Body of pancreas (tissue), 4 donors: ENCODE measurements around the gene TTLL9. TPM values are rescaled to one million over a fixed set of nuclear protein-coding genes. Genes with fewer than 3 reads are reported as not detected.

Source experiments
- ATAC-seq: fragments of 150-250 bp; one replicate; pipeline ENCODE4 v1.9.1; 2016
- DNase-seq, 4 donors: peaks; one replicate each; pipeline ENCODE4 v3.0.0-alpha.2; 2019
- H3K27ac ChIP-seq, 4 donors: fragments of 200-600 bp; sonication (generic); 1 replicate in 3 of 4; 2 replicates in 1 of 4; pipeline versions ENCODE4 v1.5.1 to v1.6.1; 2016 to 2019; ENCODE audit warnings: mild to moderate bottlenecking in 1 of 4, mixed read lengths in 1 of 4, moderate library complexity in 1 of 4
- H3K27me3 ChIP-seq, 2 donors: fragments of 200-600 bp; sonication (generic); one replicate each; pipeline ENCODE4 v1.6.0; 2016; ENCODE audit warnings: mild to moderate bottlenecking in 1 of 2
- H3K36me3 ChIP-seq, 2 donors: fragments of 200-600 bp; sonication (generic); replicated peaks in 1 of 2; 2 replicates each; pipeline ENCODE4 v1.5.1; 2016; ENCODE audit warnings: low read depth in 2 of 2; ENCODE audit not compliant: insufficient read depth in 1 of 2
- H3K4me1 ChIP-seq: fragments of 200-600 bp; sonication (generic); one replicate; pipeline ENCODE4 v1.6.0; 2016
- H3K4me3 ChIP-seq, 2 donors: fragments of 200-600 bp; sonication (generic); 1 replicate in 1 of 2; 2 replicates in 1 of 2; pipeline ENCODE4 v1.5.1; 2016 to 2019
- H3K9me3 ChIP-seq, 3 donors: fragments of 200-600 bp; sonication (generic); 1 replicate in 2 of 3; 2 replicates in 1 of 3; pipeline ENCODE4 v1.5.1; 2016
- POLR2A ChIP-seq, 3 donors: fragments of 450-650 bp; IDR thresholded peaks; one replicate each; pipeline ENCODE4 v1.6.1; 2016; ENCODE audit warnings: antibody characterized with exemption in 3 of 3, mild to moderate bottlenecking in 2 of 3
- WGBS, 2 donors: methylation state at CpG; one replicate each; pipeline ENCODE4 v1.1.5; 2017; 5-methylcytosine and 5-hydroxymethylcytosine counted together
- intact Hi-C: fragments of 100-400 bp; cut with DNase I; formaldehyde crosslinking; loops from one replicate; pipeline ENCODE4 v1.15.1; 2023
- total RNA-seq, 2 donors: library from RNA; depleted of rRNA; stranded (reverse); fragments of >200 nt; gene quantifications; one replicate each; pipeline ENCODE4 v1.1.0, GENCODE V29; 2016
- TF ChIP-seq, protein P1 (sequence below), 7 experiments: fragments of 450-650 bp in 4 of 7; fragments of 200-600 bp in 3 of 7; sonication (generic) in 3 of 7; IDR thresholded peaks; one replicate each; pipeline ENCODE4 v1.5.1; 2016 to 2019; ENCODE audit warnings: antibody characterized with exemption in 7 of 7

Gene TTLL9
- total RNA-seq, 2 donors from 2014 or later, result 0.52 to 0.99 TPM

GRCh38 chr20:31857861-31858759 lies 12.3 kb upstream of the TTLL9 start:
- intact Hi-C loops, result loop anchor here (10.0 kb wide), 1 partner anchor 177 kb away; no protein-coding TSS in a partner anchor
- WGBS, 2 donors, result 63 to 69% methylated on average over 8 to 13 of the region's 15 CpGs
- Histone ChIP-seq H3K36me3 (no peaks in the 10 kb centered on the region), H3K4me3 (no peak overlapping the region), H3K27ac (no peak overlapping the region), H3K4me1 (peaks cover 19% of the 10 kb centered on the region), H3K27me3 (no peaks in the 10 kb centered on the region), H3K9me3 (no peaks in the 10 kb centered on the region)
- ATAC-seq, result no peak
- TF ChIP-seq POLR2A (IDR thresholded peaks at IDR 0.05), result no peak
- TF ChIP-seq, protein P1, sequence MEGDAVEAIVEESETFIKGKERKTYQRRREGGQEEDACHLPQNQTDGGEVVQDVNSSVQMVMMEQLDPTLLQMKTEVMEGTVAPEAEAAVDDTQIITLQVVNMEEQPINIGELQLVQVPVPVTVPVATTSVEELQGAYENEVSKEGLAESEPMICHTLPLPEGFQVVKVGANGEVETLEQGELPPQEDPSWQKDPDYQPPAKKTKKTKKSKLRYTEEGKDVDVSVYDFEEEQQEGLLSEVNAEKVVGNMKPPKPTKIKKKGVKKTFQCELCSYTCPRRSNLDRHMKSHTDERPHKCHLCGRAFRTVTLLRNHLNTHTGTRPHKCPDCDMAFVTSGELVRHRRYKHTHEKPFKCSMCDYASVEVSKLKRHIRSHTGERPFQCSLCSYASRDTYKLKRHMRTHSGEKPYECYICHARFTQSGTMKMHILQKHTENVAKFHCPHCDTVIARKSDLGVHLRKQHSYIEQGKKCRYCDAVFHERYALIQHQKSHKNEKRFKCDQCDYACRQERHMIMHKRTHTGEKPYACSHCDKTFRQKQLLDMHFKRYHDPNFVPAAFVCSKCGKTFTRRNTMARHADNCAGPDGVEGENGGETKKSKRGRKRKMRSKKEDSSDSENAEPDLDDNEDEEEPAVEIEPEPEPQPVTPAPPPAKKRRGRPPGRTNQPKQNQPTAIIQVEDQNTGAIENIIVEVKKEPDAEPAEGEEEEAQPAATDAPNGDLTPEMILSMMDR (IDR thresholded peaks at IDR 0.05), result no peak
- no peak for DNase-seq

- Histone ChIP-seq H3K27ac (no peak overlapping the region), H3K4me3 (no peak overlapping the region), H3K36me3 (no peaks in the 10 kb centered on the region), H3K9me3 (no peaks in the 10 kb centered on the region), H3K4me1 (peaks cover 19% of the 10 kb centered on the region), H3K27me3 (no peaks in the 10 kb centered on the region)
- intact Hi-C loops, result loop anchor here (10.0 kb wide), 1 partner anchor 176 kb away; no protein-coding TSS in a partner anchor
- TF ChIP-seq, protein P1 (IDR thresholded peaks at IDR 0.05), result no peak
- no peak for TF ChIP-seq POLR2A (IDR thresholded peaks at IDR 0.05)
- 29 to 32% methylated on average over 3 of the region's 3 CpGs for WGBS, 2 donors
- DNase-seq (no peak), ATAC-seq (no peak)
Measured at GRCh38 chr20:31858760-31859083, 11.7 kb upstream of the TTLL9 start.

DNA sequence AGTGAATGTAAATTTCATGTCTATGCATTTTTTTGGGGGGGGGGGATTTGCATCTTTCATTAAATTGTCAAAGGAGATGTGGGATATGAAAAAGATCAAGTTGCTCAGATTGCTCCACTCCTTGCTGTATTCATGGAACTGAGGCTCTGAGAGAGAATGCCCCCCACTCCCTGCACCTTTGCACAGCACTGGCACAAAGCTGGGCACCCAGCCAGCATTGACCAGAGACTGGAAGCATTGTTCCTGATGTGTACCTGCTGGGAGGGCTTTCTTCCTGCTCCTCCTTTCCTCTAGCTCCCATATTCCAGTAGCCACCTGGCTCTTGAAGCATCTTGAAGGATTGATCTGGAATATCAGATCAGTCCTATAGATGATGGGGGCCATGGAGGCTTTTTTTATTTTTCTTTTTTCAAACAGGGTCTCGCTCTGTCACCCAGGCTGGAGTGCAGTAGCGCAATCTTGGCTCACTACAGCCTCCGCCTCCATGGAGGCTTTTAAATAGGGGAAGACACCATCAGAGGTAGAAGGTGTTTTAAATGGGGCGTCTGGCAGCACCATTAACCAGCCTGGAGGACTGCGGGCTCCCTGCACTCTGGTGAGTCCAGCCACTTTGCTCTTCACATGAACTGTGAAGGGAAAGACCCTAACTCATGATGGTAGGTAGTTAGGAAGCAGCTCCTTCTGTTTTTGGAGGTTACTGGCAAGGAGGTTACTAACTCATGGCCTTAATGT lies 11.0 kb upstream of the TTLL9 start:
- H3K4me3 ChIP-seq, result no peak overlapping the region
- TF ChIP-seq POLR2A (IDR thresholded peaks at IDR 0.05), result no peak
- TF ChIP-seq, protein P1 (IDR thresholded peaks at IDR 0.05), result no peak
- no peak for ATAC-seq
- no peaks in the 10 kb centered on the region for H3K9me3 ChIP-seq
- no peaks in the 10 kb centered on the region for H3K36me3 ChIP-seq
- H3K27me3 ChIP-seq, result no peaks in the 10 kb centered on the region
- no peak for DNase-seq
- peaks cover 19% of the 10 kb centered on the region for H3K4me1 ChIP-seq
- no peak overlapping the region for H3K27ac ChIP-seq
- 76 to 83% methylated on average over 5 of the region's 5 CpGs for whole genome bisulfite sequencing, 2 donors
- intact Hi-C loops, result loop anchor here (10.0 kb wide), 1 partner anchor 175 kb away; no protein-coding TSS in a partner anchor

GRCh38 chr20:31859998-31860380 lies 10.4 kb upstream of the TTLL9 start:
- intact Hi-C loops, result loop anchor here (10.0 kb wide), 1 partner anchor 175 kb away; no protein-coding TSS in a partner anchor
- 42 to 49% methylated on average over 7 of the region's 7 CpGs for WGBS, 2 donors

More at GRCh38 chr20:31859998-31860380, 10.4 kb upstream of the TTLL9 start:
- no peak overlapping the region for H3K4me3 ChIP-seq
- no peak for DNase-seq
- H3K9me3 ChIP-seq, result no peaks in the 10 kb centered on the region
- no peaks in the 10 kb centered on the region for H3K27me3 ChIP-seq
- H3K4me1 ChIP-seq, result peaks cover 19% of the 10 kb centered on the region
- H3K36me3 ChIP-seq, result no peaks in the 10 kb centered on the region
- no peak for ATAC-seq
- TF ChIP-seq, protein P1 (IDR thresholded peaks at IDR 0.05), result no peak
- TF ChIP-seq POLR2A (IDR thresholded peaks at IDR 0.05), result no peak
- H3K27ac ChIP-seq, result no peak overlapping the region
